Uterus (tissue), 4 donors: Measurements from ENCODE around the gene KCNJ15. TPM values are rescaled to one million over a fixed set of nuclear protein-coding genes. Genes with fewer than 3 reads are reported as not detected.
A peak's percentile ranks its signal among the peaks of the same experiment; 100 is the strongest.

ENCODE experiments used
- DNase-seq, 2 donors: peaks; one replicate each; pipeline ENCODE4 v3.0.0-alpha.2; 2019 to 2020
- H3K27ac ChIP-seq, 2 donors: fragments of 200-600 bp; sonication (generic); 1 replicate in 1 of 2; 2 replicates in 1 of 2; pipeline ENCODE4 v1.5.1; 2016 to 2018
- H3K27me3 ChIP-seq, 2 donors: fragments of 200-600 bp; sonication (generic); one replicate each; pipeline ENCODE4 v1.5.1; 2018 to 2019; ENCODE audit warnings: control low read depth in 1 of 2
- H3K36me3 ChIP-seq, 2 donors: fragments of 200-600 bp; sonication (generic); one replicate each; pipeline ENCODE4 v1.5.1; 2019; ENCODE audit warnings: control low read depth in 1 of 2
- H3K4me1 ChIP-seq, 2 donors: fragments of 200-600 bp; sonication (generic); one replicate each; pipeline ENCODE4 v1.5.1; 2018 to 2019; ENCODE audit warnings: control low read depth in 1 of 2
- H3K4me3 ChIP-seq, 2 donors: fragments of 200-600 bp; sonication (generic); 1 replicate in 1 of 2; 2 replicates in 1 of 2; pipeline ENCODE4 v1.5.1; 2018 to 2019; ENCODE audit warnings: mild to moderate bottlenecking in 1 of 2
- H3K9me3 ChIP-seq, 2 donors: fragments of 200-600 bp; sonication (generic); one replicate each; pipeline ENCODE4 v1.5.1; 2019; ENCODE audit warnings: control low read depth in 1 of 2
- CTCF ChIP-seq, 4 experiments: fragments of 200-600 bp in 2 of 4; fragments of 450-650 bp in 2 of 4; sonication (generic) in 2 of 4; IDR thresholded peaks; one replicate each; pipeline ENCODE4 v1.5.1; 2016 to 2019; ENCODE audit warnings: antibody characterized with exemption in 4 of 4, mild to moderate bottlenecking in 2 of 4, moderate library complexity in 1 of 4
- POLR2A ChIP-seq, 2 donors: fragments of 450-650 bp; IDR thresholded peaks; one replicate each; pipeline ENCODE4 v1.6.1; 2016; ENCODE audit warnings: antibody characterized with exemption in 2 of 2, mild to moderate bottlenecking in 1 of 2, moderate library complexity in 1 of 2
- intact Hi-C: fragments of 100-400 bp; cut with DNase I; formaldehyde crosslinking; loops from one replicate; pipeline ENCODE4 v1.15.1; 2023; ENCODE audit warnings: low total_unique reads
- total RNA-seq, 4 donors: library from RNA; depleted of rRNA in 3 of 4; stranded (reverse); fragments of >200 nt in 3 of 4; gene quantifications; one replicate each; pipeline versions ENCODE4 v1.1.0 to v1.2.4, GENCODE V29; 2014 to 2023
- donor health status: DM: yes; HTN: yes; CAD: no.

KCNJ15 gene
- total RNA-seq, 4 donors from 2014 or later = 0.21 to 1.1 (median 0.28) TPM

DNA sequence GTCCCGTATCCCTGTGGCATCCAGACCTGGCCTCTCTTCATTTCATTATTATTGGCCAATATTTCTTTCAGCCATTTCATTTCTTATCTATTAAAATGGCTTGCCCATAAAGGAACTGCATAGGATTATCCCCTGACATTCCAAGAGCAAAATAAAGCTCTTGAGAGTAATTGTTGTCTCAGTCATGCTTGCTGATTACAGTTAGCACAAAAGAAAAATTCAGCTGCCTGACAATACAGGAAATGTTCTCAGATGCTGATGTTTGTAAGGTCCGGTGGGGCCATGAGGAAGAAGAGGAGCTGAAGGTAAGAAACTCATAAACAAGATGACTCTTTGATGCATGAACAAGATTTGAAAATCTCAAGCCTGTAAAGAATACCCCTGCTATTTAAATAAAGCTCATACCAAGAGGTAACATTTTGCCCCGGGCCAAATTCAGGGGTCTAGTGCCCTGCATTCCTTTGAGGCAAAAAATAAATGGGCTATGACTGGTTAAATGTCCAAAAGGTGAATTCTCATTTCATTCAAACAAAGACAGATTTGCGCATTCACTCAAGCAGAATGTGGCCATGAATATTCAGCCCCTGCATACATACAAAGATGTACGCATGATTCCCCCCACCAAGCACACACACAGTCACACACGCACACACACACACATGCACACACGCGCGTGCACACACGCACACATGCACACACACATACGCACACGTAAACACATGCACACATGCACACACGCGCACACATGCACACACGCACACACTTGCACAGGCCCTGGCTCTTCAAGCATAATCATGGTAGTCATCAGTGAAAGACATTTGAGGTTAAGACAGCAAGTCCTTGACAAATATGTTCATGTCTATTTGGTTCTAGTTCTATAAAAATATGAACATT lies 44.8 kb downstream of the KCNJ15 start:
- Histone ChIP-seq H3K36me3 (no peaks in the 10 kb centered on the region), H3K4me1 (no peaks in the 10 kb centered on the region), H3K27ac (no peak overlapping the region), H3K27me3 (no peaks in the 10 kb centered on the region), H3K9me3 (no peaks in the 10 kb centered on the region), H3K4me3 (no peak overlapping the region)
- no peak for DNase-seq
- intact Hi-C loops = no loop called here
- TF ChIP-seq POLR2A (IDR thresholded peaks at IDR 0.05) (no peak), CTCF (IDR thresholded peaks at IDR 0.05) (no peak)

DNA sequence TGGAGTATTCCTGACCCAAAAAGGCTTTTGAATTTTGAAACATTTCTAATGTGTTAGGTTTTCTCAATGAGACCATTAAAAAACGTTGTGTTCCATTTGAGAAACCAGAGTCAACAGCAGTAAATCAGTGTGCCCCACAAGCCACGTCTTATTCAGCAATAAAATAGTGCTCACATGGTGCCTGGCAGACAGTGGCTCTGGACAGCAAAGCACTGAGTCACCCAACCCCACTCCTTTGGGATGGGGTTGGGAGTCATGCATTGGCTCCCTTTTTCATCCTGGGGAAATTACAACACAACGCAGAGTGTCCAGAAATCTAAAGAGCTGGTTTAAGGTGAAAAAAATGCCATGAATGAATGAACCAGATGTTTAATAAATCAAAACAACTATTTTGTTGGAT lies 46.5 kb downstream of the KCNJ15 start:
- intact Hi-C loops = no loop called here
- peak; percentile 35 to 59 for DNase-seq
- no peaks in the 10 kb centered on the region for H3K27me3 ChIP-seq

DNA sequence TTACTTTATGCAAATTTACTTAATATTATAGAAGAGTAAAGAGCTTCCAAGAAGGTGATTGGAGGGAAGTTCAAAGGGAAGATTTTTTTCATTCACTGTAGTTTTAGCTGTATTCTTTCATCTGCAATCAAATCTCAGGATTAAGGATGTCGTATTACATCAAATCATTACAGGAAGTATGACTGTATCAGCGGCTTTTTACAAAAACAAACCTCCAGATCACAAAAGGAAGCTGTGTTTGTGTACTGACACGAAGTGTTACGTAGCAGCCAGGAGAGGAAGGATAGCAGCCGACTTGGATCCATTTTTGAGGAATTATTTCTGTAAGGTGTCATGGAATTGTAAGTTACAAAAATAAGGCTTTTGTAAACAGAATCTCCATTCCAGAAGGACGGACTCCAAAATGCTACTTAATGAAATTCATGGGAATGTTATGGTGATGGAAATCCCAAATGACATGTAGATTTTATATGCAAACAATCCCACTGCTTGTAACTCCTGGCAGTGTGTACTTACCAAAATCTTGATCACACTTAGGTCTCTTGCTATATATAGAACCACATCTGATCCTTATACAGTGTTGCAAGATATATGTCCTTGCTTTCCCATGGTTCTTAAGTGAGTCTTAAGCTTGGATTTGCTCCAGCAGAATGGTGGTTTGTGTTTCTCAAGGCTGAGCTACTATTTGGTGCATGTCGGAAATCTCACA lies 49.8 kb downstream of the KCNJ15 start:
- TF ChIP-seq POLR2A (IDR thresholded peaks at IDR 0.05) = no peak
- TF ChIP-seq CTCF (IDR thresholded peaks at IDR 0.05) = no peak
- no peaks in the 10 kb centered on the region for H3K36me3 ChIP-seq
- H3K27me3 ChIP-seq = no peaks in the 10 kb centered on the region
- no peaks in the 10 kb centered on the region for H3K4me1 ChIP-seq
- no peak for DNase-seq
- H3K27ac ChIP-seq = no peak overlapping the region
- intact Hi-C loops = no loop called here
- H3K9me3 ChIP-seq = no peaks in the 10 kb centered on the region
- H3K4me3 ChIP-seq = no peak overlapping the region

More for the DNA sequence above, 46.5 kb downstream of the KCNJ15 start:
- Histone ChIP-seq H3K4me3 (no peak overlapping the region), H3K9me3 (no peaks in the 10 kb centered on the region), H3K4me1 (no peaks in the 10 kb centered on the region), H3K27ac (no peak overlapping the region), H3K36me3 (no peaks in the 10 kb centered on the region)
- TF ChIP-seq CTCF (IDR thresholded peaks at IDR 0.05) (no peak), POLR2A (IDR thresholded peaks at IDR 0.05) (no peak)

DNA sequence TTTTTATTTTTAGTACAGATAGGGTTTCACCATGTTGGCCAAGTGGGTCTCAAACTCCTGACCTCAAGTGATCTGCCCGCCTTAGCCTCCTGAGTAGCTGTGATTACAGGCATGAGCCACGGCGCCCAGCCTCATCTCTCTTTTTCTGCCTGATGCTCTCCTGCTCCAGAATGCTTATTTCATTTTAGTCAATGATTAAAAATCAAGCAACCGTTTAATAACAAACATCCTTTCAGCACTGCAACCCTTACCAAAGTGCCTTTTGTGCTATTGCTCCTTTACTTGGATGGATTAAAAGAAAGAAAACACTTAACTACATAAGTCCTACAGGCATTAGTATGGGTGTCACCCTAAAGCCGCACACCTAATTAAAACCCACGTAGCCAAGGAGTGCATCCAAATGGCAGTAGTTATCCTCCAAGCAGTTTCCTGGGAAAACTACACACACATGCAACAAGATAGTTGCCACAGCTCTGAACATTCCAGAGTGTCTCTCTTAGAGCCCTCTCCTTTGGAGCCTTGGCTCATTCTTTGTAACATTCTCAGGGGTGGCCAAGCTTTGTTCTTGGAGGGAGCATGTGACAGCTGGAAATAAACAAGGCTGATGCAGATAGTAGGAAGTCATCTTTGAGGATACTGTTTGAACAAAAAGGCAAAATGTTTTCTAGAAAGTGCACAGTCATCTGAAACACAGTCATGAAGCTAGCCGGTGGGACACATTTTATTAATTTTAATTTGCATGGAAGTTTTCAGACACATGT lies 51.2 kb downstream of the KCNJ15 start:
- Histone ChIP-seq H3K4me3 (no peak overlapping the region), H3K27ac (no peak overlapping the region), H3K9me3 (no peaks in the 10 kb centered on the region), H3K27me3 (no peaks in the 10 kb centered on the region), H3K36me3 (no peaks in the 10 kb centered on the region), H3K4me1 (no peaks in the 10 kb centered on the region)
- TF ChIP-seq POLR2A (IDR thresholded peaks at IDR 0.05) = no peak
- TF ChIP-seq CTCF (IDR thresholded peaks at IDR 0.05) = no peak
- intact Hi-C loops = no loop called here
- no peak for DNase-seq
